GM13976 (cell line): Measurements from ENCODE around the gene FSTL1.

Experiments
- DNase-seq: peaks from one replicate; pipeline ENCODE4 v3.0.0; 2012; ENCODE audit warnings: low spot score
- in situ Hi-C: fragments of 300-500 bp; cut with MboI; formaldehyde crosslinking; loops from one replicate; pipeline ENCODE4 v1.12.0; 2022; ENCODE audit warnings: low sequenced_read_pairs, mixed read lengths, inconsistent platforms; ENCODE audit not compliant: unreplicated experiment
- TF ChIP-seq, protein P1 (sequence below): IDR thresholded peaks from 2 replicates; pipeline ENCODE4 v1.5.1; 2012; ENCODE audit warnings: borderline replicate concordance, mild to moderate bottlenecking; ENCODE audit not compliant: insufficient read depth; ENCODE audit errors: extremely low read depth, missing control alignments, control extremely low read depth

FSTL1 gene

DNA sequence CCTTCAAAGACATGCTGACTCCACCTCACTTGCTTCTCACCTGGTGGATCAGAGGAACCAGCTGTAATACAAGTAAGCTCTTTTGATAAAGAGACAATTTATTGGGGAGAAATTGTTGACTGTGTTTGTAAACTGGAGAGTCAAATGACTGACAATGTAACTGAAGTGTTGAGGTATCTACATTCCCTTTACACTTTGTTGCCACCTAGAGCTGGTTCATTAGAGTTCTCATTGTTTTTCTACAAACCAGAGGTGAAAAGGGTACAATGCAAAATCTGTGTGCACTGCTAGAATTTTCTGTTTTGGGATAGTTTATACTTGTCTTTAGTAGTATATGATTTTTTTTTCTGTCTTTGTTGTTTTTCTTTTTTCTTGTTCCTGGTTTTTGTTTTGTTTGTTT, 93.0 kb downstream of the FSTL1 start:
- DNase-seq, result no peak
- TF ChIP-seq, protein P1, sequence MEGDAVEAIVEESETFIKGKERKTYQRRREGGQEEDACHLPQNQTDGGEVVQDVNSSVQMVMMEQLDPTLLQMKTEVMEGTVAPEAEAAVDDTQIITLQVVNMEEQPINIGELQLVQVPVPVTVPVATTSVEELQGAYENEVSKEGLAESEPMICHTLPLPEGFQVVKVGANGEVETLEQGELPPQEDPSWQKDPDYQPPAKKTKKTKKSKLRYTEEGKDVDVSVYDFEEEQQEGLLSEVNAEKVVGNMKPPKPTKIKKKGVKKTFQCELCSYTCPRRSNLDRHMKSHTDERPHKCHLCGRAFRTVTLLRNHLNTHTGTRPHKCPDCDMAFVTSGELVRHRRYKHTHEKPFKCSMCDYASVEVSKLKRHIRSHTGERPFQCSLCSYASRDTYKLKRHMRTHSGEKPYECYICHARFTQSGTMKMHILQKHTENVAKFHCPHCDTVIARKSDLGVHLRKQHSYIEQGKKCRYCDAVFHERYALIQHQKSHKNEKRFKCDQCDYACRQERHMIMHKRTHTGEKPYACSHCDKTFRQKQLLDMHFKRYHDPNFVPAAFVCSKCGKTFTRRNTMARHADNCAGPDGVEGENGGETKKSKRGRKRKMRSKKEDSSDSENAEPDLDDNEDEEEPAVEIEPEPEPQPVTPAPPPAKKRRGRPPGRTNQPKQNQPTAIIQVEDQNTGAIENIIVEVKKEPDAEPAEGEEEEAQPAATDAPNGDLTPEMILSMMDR, result no peak
- in situ Hi-C loops, result no loop called here

DNA sequence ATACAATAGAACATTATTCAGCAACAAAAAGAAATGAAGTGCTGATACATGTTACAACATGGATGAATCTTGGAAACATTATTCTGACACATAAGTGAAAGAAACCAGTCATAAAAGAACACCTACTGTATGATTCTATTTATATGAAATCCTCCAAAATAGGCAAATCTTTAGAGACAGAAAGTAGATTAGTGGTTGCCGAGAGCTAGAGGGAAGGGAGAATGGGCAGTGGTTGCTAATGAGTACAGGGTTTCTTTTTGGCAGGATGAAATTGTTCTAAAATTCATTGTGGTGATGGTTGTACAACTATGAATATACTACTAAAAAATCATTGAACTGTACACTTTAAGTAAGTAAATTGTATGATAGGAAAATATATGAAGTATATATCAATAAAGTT, 95.3 kb downstream of the FSTL1 start:
- in situ Hi-C loops, result no loop called here
- DNase-seq, result no peak
- TF ChIP-seq, protein P1, result no peak

DNA sequence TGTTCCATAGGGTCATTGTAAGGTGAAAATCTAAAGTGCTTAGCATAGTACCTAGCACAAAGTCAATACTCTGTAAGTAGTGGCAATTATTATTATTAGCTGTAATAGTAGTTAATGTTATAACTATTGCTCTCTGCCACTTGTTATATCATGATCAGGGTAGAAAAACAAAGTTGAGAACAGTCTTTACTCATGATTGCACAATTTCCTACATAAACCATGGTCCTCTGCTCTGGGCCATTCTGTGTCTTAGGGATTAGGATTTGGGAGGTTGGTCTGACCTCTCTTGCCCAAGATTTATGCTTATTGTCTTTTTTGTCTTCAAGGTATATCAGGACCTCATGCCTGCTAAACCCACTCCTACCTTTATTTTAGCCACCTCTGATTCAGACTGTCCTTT, 97.3 kb downstream of the FSTL1 start:
- TF ChIP-seq, protein P1, result no peak
- in situ Hi-C loops, result no loop called here
- no peak for DNase-seq

DNA sequence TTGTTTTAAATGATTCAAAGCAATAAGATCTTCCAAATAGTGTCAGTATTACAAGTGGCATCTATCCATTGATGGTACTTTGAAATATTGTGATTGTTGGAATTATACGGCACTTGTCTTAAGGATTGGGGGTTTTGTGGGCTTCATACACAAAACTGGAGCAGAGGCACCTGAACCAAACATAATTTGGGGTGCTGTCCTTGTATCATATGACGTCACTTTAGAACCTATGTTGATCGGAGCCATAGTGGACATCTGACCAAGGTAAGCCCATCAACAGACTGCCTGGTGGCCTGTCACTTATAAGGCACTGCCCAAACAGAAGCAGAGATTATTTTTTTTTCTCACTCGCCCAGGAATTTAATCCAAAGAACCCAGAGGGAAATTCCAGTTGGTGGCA, 98.8 kb downstream of the FSTL1 start:
- TF ChIP-seq, protein P1, result no peak
- no peak for DNase-seq

DNA sequence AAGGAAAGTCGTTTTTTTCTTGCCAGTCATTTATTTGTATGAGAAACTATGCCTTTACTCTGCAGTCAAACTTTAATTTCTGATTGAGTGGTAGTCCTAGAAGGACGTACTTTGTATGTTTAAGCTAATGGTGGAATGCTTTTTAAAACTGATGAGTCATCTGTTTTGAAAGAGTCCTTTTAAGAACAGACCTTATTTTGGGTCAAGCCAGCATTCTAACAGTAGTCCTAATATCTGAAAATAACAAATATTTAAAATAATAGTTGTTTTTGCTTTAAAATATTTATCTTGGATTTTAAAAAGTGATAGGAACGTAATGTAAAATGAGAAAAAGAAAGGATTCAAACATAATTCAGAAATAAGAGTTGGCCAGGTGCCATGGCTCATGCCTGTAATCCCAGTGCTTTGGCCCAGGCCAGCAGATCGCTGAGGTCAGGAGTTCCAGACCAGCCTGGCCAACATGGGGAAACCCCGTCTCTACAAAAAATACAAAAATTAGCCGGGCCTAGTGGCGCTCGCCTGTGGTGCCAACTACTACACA, 100.3 kb downstream of the FSTL1 start:
- TF ChIP-seq, protein P1, result no peak
- in situ Hi-C loops, result no loop called here
- DNase-seq, result no peak

More for the DNA sequence above, 98.8 kb downstream of the FSTL1 start:
- in situ Hi-C loops, result no loop called here

DNA sequence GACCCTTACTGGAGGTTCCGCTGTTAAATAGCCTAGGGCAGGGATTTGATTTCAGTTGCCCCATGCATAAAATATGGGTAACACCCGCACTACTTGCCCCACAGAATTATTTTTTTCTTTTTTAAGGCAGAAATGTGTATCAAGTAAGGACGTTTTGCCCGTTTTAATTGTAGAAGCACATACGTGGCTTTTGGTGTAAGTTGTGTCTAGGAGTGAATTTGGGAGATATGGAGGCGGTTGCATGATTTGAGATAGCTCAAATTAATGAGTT, 101.0 kb downstream of the FSTL1 start:
- in situ Hi-C loops, result no loop called here
- no peak for DNase-seq
- TF ChIP-seq, protein P1, result no peak

DNA sequence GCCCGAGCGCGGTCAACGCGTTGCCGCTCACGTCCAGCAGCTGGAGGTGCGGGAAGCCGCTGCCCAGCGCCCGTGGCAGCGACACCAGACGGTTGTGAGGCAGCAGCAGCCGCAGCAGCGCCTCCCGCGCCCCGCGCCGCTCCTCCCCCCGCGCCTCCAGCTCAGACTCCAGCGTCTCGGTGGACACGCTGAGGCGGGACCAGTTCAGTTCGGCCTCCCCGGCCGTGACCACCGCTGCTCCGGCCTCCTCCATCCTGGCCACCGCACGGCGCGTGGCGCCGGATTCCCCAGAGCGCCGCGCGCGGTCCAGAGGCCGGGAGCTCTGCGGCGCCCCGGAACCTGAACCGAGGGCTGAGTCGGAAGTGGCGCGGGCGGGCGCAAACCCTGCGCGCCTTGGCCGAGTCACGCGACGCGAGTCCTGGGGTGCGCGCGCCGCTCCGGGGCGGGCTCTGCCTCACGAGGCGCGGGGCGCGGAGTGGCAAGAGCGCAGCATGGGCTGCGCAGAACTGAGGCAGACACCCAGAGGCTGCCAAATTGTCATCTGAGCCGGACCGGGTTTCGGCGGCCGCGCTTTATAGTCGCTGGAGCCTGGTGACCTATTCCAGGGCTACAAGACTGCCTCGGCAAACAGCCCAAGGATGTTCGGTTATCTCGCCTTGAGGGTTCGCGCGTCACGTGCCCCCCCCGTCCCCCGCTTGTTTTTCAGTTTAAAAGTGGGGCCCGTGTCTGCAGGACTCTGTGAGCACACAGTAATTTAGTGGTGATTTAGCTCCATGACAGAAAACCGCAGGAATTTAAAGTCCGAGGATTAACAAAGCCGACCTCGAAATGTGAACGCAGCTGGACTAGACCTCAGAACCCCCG, 101.6 kb downstream of the FSTL1 start, which contains the start of gene LRRC58:
Gene LRRC58 (minus strand): TSS at position 364 of the 864 bp plus-strand sequence. CDS start 111 bp downstream, at position 253.
- peak; percentile 93 for DNase-seq
- in situ Hi-C loops, result no loop called here
- TF ChIP-seq, protein P1, result peak; percentile 40
